ENCODE data around the gene OTUD3. TPM values are rescaled to one million over a fixed set of nuclear protein-coding genes. Genes with fewer than 3 reads are reported as not detected.

OTUD3 gene
- total RNA-seq, 1 experiment from 2014 or later: 33.9 TPM

DNA sequence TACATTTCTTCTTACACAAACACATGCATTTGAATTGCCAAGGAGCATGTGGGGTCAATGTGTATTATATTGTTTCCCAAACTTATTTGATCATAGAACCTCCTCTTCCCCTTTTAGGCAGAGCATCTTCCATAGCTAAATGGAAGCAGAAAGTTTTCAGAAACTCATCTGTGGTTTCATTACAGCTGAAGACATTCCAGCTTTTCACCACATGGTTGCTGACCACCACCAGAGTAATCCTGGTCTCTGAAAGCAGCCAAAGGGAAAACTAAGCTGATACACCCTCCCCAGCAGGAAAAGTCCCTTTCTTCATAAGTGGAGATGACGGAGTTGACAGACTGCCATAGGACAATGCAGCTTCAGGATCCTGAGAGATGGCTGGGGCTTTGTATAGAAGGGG is 30.2 kb upstream of the OTUD3 start:
- Histone ChIP-seq H3K27ac (ENCODE audit: low read depth, low read length, poor library complexity, severe bottlenecking) (no peak overlapping the region), H3K4me1 (ENCODE audit: insufficient read depth, low read length, poor library complexity, severe bottlenecking) (no peaks in the 10 kb centered on the region), H3K4me3 (ENCODE audit: low read depth, low read length, poor library complexity, severe bottlenecking) (no peak overlapping the region), H3K27me3 (replicated peaks; ENCODE audit: insufficient read depth, low read depth, low read length, poor library complexity) (no peaks in the 10 kb centered on the region), H3K9me3 (ENCODE audit: low read depth, low read length, poor library complexity, severe bottlenecking) (no peaks in the 10 kb centered on the region), H3K36me3 (ENCODE audit: insufficient read depth, low read length, poor library complexity, severe bottlenecking) (no peaks in the 10 kb centered on the region)
- no peak for DNase-seq (ENCODE audit: low spot score)
- TF ChIP-seq EZH2 (IDR thresholded peaks at IDR 0.05; ENCODE audit: borderline replicate concordance, low read depth, low read length, poor library complexity, severe bottlenecking) (no peak), CTCF (conservative IDR thresholded peaks at IDR 0.05; ENCODE audit: low read depth, low read length) (no peak)
- ChIA-PET POLR2A (ENCODE audit: low non-redundant PET) (no interaction called here), CTCF (no interaction called here)
- intact Hi-C loops (cut with micrococcal nuclease; ENCODE audit: unreplicated experiment): no loop called here
- BruUV-seq (replicated peaks): no TSS peak

DNA sequence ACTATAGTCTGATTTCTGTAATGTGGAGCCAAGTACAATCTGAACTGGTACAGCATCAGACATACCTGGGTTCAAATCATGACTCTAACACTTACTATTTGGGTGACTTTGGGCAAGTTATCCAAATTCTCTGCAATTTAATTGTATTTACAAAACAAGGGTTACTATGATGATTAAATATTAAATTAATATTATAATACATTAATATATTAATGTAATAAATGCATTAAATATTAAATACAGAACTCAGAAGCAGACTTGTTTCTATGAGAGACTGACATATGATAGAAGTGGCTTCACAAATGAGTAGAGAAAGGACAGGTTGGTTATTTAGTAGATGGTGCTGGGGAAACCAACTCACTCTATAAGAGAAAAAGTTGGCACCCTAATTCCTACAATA is 27.3 kb upstream of the OTUD3 start:
- intact Hi-C loops (cut with micrococcal nuclease; ENCODE audit: unreplicated experiment): no loop called here
- H3K4me1 ChIP-seq (ENCODE audit: insufficient read depth, low read length, poor library complexity, severe bottlenecking): no peaks in the 10 kb centered on the region
- ChIA-PET CTCF (no interaction called here), POLR2A (ENCODE audit: low non-redundant PET) (no interaction called here)
- no peaks in the 10 kb centered on the region for H3K27me3 ChIP-seq (replicated peaks; ENCODE audit: insufficient read depth, low read depth, low read length, poor library complexity)
- no peak overlapping the region for H3K4me3 ChIP-seq (ENCODE audit: low read depth, low read length, poor library complexity, severe bottlenecking)
- TF ChIP-seq CTCF (conservative IDR thresholded peaks at IDR 0.05; ENCODE audit: low read depth, low read length) (no peak), EZH2 (IDR thresholded peaks at IDR 0.05; ENCODE audit: borderline replicate concordance, low read depth, low read length, poor library complexity, severe bottlenecking) (no peak)
- H3K9me3 ChIP-seq (ENCODE audit: low read depth, low read length, poor library complexity, severe bottlenecking): no peaks in the 10 kb centered on the region
- BruUV-seq (replicated peaks): no TSS peak
- H3K36me3 ChIP-seq (ENCODE audit: insufficient read depth, low read length, poor library complexity, severe bottlenecking): no peaks in the 10 kb centered on the region
- DNase-seq (ENCODE audit: low spot score): no peak
- no peak overlapping the region for H3K27ac ChIP-seq (ENCODE audit: low read depth, low read length, poor library complexity, severe bottlenecking)

- CTCF ChIA-PET: no interaction called here
- H3K36me3 ChIP-seq (ENCODE audit: insufficient read depth, low read length, poor library complexity, severe bottlenecking): no peaks in the 10 kb centered on the region
- no peak overlapping the region for H3K27ac ChIP-seq (ENCODE audit: low read depth, low read length, poor library complexity, severe bottlenecking)
- intact Hi-C loops (cut with micrococcal nuclease; ENCODE audit: unreplicated experiment): no loop called here
- H3K4me1 ChIP-seq (ENCODE audit: insufficient read depth, low read length, poor library complexity, severe bottlenecking): no peaks in the 10 kb centered on the region
- BruUV-seq (replicated peaks): no TSS peak
- H3K27me3 ChIP-seq (replicated peaks; ENCODE audit: insufficient read depth, low read depth, low read length, poor library complexity): no peaks in the 10 kb centered on the region
- POLR2A ChIA-PET (ENCODE audit: low non-redundant PET): no interaction called here
- DNase-seq (ENCODE audit: low spot score): no peak
- no peaks in the 10 kb centered on the region for H3K9me3 ChIP-seq (ENCODE audit: low read depth, low read length, poor library complexity, severe bottlenecking)
- H3K4me3 ChIP-seq (ENCODE audit: low read depth, low read length, poor library complexity, severe bottlenecking): no peak overlapping the region
- TF ChIP-seq CTCF (conservative IDR thresholded peaks at IDR 0.05; ENCODE audit: low read depth, low read length): no peak
- no peak for TF ChIP-seq EZH2 (IDR thresholded peaks at IDR 0.05; ENCODE audit: borderline replicate concordance, low read depth, low read length, poor library complexity, severe bottlenecking)
These were observed 23.3 kb upstream of the OTUD3 start for GRCh38 chr1:19858893-19859292.

All from A673 (cell line).